Small intestine (tissue), 7 donors: ENCODE results near the gene KIRREL3. TPM values are rescaled to one million over a fixed set of nuclear protein-coding genes. Genes with fewer than 3 reads are reported as not detected.

Source experiments
- DNase-seq, 2 donors: peaks; one replicate each; pipeline versions ENCODE4 v3.0.0 to v3.0.0-alpha.2; 2013
- FAIRE-seq: peaks from 2 replicates; lab custom pipeline; 2012; peaks lifted over from hg19 to GRCh38; lab: Jason Lieb, UNC
- H3K27ac ChIP-seq, 3 donors: one replicate each; pipeline ENCODE4 v1.5.1; 2013; ENCODE audit warnings: low read length in 2 of 3, mild to moderate bottlenecking in 2 of 3, control low read depth in 1 of 3, inconsistent platforms in 1 of 3, low read depth in 1 of 3, moderate library complexity in 1 of 3
- H3K27me3 ChIP-seq, 3 donors: one replicate each; pipeline ENCODE4 v1.6.1; 2013; ENCODE audit warnings: low read length in 3 of 3, inconsistent platforms in 1 of 3; ENCODE audit not compliant: control insufficient read depth in 3 of 3, insufficient read depth in 3 of 3
- H3K36me3 ChIP-seq, 3 donors: one replicate each; pipeline ENCODE4 v1.6.1; 2013; ENCODE audit warnings: low read length in 3 of 3, inconsistent platforms in 1 of 3, low read depth in 1 of 3, mild to moderate bottlenecking in 1 of 3, moderate library complexity in 1 of 3; ENCODE audit not compliant: control insufficient read depth in 3 of 3, insufficient read depth in 2 of 3
- H3K4me1 ChIP-seq, 3 donors: one replicate each; pipeline ENCODE4 v1.6.1; 2013; ENCODE audit warnings: low read length in 2 of 3, inconsistent platforms in 1 of 3, low read depth in 1 of 3, mild to moderate bottlenecking in 1 of 3, moderate library complexity in 1 of 3; ENCODE audit not compliant: control insufficient read depth in 3 of 3, insufficient read depth in 2 of 3
- H3K4me3 ChIP-seq, 3 donors: one replicate each; pipeline ENCODE4 v1.5.1; 2013; ENCODE audit warnings: low read length in 3 of 3, control low read depth in 1 of 3, inconsistent platforms in 1 of 3, low read depth in 1 of 3, mild to moderate bottlenecking in 1 of 3, moderate library complexity in 1 of 3
- H3K9me3 ChIP-seq, 2 donors: one replicate each; pipeline ENCODE4 v1.6.1; 2013; ENCODE audit warnings: low read depth in 1 of 2, low read length in 1 of 2; ENCODE audit not compliant: control insufficient read depth in 2 of 2, insufficient read depth in 1 of 2
- WGBS, 3 donors: extraction: QIAGEN DNeasy Blood & Tissue Kit; methylation state at CpG; one replicate each; pipeline ENCODE4 v1.1.7; 2013; 5-methylcytosine and 5-hydroxymethylcytosine counted together
- polyA plus RNA-seq, 4 donors: library from polyadenylated mRNA; stranded (reverse) in 3 of 4; unstranded in 1 of 4; fragments of 200-250 nt in 3 of 4; fragments of 120-200 nt in 1 of 4; gene quantifications; one replicate each; pipeline versions ENCODE4 v1.2.1 to v1.2.3, GENCODE V29; 2013
- donor health status: healthy with polysubstance abuse.
- donor health status: control.
- donor health status: control.
- donor health status: Bipolar disorder and iron deficiency.
- donor health status: healthy.

KIRREL3 gene
- polyA plus RNA-seq, 4 donors: 0.18 to 0.61 TPM; not detected in 2

DNA sequence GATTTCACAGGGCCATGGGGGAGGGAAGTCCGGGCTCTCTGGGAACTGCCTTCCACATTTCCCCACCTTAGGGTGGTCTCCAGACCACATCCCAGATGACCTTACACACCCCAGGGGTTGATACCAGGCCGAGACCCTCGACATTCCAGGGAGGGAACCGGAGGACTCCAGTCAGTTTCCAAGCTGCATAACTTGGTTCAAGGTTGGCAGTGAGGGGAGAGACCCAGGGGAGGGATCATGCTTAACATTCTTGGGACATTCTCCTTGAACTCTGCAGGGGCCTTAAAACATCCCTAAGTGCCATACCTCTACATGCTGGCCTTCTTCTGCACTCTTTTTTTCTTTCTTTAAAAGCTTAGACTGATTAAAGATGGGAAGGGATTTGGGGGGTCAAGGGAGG lies 394.1 kb downstream of the KIRREL3 start:
- no peak for DNase-seq
- FAIRE-seq: no peak
- no peaks in the 10 kb centered on the region for H3K36me3 ChIP-seq
- H3K4me3 ChIP-seq: no peak overlapping the region
- no peaks in the 10 kb centered on the region for H3K9me3 ChIP-seq
- no peak overlapping the region for H3K27ac ChIP-seq
- H3K27me3 ChIP-seq: peaks cover 0 to 10% (median 5%) of the 10 kb centered on the region in 3 donors
- 47 to 69% (median 53%) methylated on average over 4 of the region's 4 CpGs for WGBS, 3 donors
- no peaks in the 10 kb centered on the region for H3K4me1 ChIP-seq

GRCh38 chr11:126604461-126604860 lies 396.1 kb downstream of the KIRREL3 start:
- Histone ChIP-seq H3K9me3 (no peaks in the 10 kb centered on the region), H3K4me1 (no peaks in the 10 kb centered on the region), H3K27me3 (peaks cover 0 to 17% (median 5%) of the 10 kb centered on the region in 3 donors), H3K36me3 (no peaks in the 10 kb centered on the region), H3K27ac (no peak overlapping the region), H3K4me3 (no peak overlapping the region)
- no peak for DNase-seq
- 73 to 83% (median 83%) methylated on average over 7 of the region's 7 CpGs for WGBS, 3 donors
- FAIRE-seq: no peak

GRCh38 chr11:126603486-126603885 lies 397.1 kb downstream of the KIRREL3 start:
- WGBS, 3 donors: 63 to 72% (median 64%) methylated on average over 6 of the region's 6 CpGs
- DNase-seq (no peak), FAIRE-seq (no peak)
- peaks cover 0 to 2% of the 10 kb centered on the region in 2 donors for H3K9me3 ChIP-seq
- peaks cover 0 to 17% (median 2%) of the 10 kb centered on the region in 3 donors for H3K27me3 ChIP-seq
- no peak overlapping the region for H3K4me3 ChIP-seq
- no peak overlapping the region for H3K27ac ChIP-seq
- H3K36me3 ChIP-seq: no peaks in the 10 kb centered on the region
- H3K4me1 ChIP-seq: no peaks in the 10 kb centered on the region

GRCh38 chr11:126602993-126603392 lies 397.6 kb downstream of the KIRREL3 start:
- Histone ChIP-seq H3K4me1 (no peaks in the 10 kb centered on the region), H3K27ac (no peak overlapping the region), H3K9me3 (peaks cover 0 to 4% of the 10 kb centered on the region in 2 donors), H3K36me3 (no peaks in the 10 kb centered on the region), H3K27me3 (peaks cover 0 to 17% (median 2%) of the 10 kb centered on the region in 3 donors), H3K4me3 (no peak overlapping the region)
- DNase-seq (no peak), FAIRE-seq (no peak)
- 51 to 69% (median 56%) methylated on average over 6 of the region's 6 CpGs for WGBS, 3 donors

- Histone ChIP-seq H3K27ac (no peak overlapping the region), H3K36me3 (no peaks in the 10 kb centered on the region), H3K4me1 (no peaks in the 10 kb centered on the region), H3K4me3 (no peak overlapping the region), H3K27me3 (peaks cover 0 to 17% (median 2%) of the 10 kb centered on the region in 3 donors), H3K9me3 (peaks cover 0 to 4% of the 10 kb centered on the region in 2 donors)
- DNase-seq: no peak
- FAIRE-seq: no peak
- WGBS, 3 donors: 63 to 67% (median 67%) methylated on average over 12 of the region's 12 CpGs
Observed at GRCh38 chr11:126602349-126602940, 398.1 kb downstream of the KIRREL3 start.

- Histone ChIP-seq H3K9me3 (peaks cover 0 to 4% of the 10 kb centered on the region in 2 donors), H3K4me3 (no peak overlapping the region), H3K4me1 (no peaks in the 10 kb centered on the region), H3K27me3 (peaks cover 0 to 17% (median 2%) of the 10 kb centered on the region in 3 donors), H3K27ac (no peak overlapping the region), H3K36me3 (no peaks in the 10 kb centered on the region)
- DNase-seq (no peak), FAIRE-seq (no peak)
- 39 to 52% (median 50%) methylated on average over 22 of the region's 22 CpGs for WGBS, 3 donors
Observed at GRCh38 chr11:126601550-126602215, 398.9 kb downstream of the KIRREL3 start.

DNA sequence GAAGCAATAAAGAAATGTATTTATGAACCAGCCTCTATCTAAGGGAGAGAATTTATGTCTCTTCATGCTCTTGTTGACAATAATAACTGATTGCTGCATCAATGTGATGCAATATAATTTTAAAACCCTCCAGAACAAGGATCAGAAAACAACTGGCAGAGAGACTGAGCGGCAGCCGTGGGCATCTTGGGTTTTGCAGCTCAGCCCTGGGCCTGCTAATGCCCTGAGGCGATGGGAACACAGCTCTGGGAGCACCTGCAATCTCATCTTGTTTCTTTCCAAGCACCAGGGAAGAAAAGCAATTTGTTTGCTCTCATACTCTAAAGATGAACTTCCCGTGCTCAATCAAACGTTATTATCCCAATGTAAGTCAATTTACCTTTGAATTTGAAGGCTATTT lies 399.4 kb downstream of the KIRREL3 start:
- FAIRE-seq: no peak

GRCh38 chr11:126599217-126599897 lies 401.2 kb downstream of the KIRREL3 start:
- H3K9me3 ChIP-seq: peaks cover 0 to 4% of the 10 kb centered on the region in 2 donors
- no peak overlapping the region for H3K27ac ChIP-seq
- DNase-seq (no peak), FAIRE-seq (no peak)
- peaks cover 0 to 20% (median 0%) of the 10 kb centered on the region in 3 donors for H3K27me3 ChIP-seq
- no peaks in the 10 kb centered on the region for H3K4me1 ChIP-seq
- no peak overlapping the region for H3K4me3 ChIP-seq
- no peaks in the 10 kb centered on the region for H3K36me3 ChIP-seq
- WGBS, 3 donors: 80 to 83% (median 82%) methylated on average over 7 of the region's 7 CpGs

More for the DNA sequence above, 399.4 kb downstream of the KIRREL3 start:
- peaks cover 0 to 4% of the 10 kb centered on the region in 2 donors for H3K9me3 ChIP-seq
- no peak overlapping the region for H3K27ac ChIP-seq
- H3K4me1 ChIP-seq: no peaks in the 10 kb centered on the region
- H3K27me3 ChIP-seq: peaks cover 0 to 18% (median 2%) of the 10 kb centered on the region in 3 donors
- H3K36me3 ChIP-seq: no peaks in the 10 kb centered on the region
- no peak for DNase-seq
- H3K4me3 ChIP-seq: no peak overlapping the region
- 22 to 65% (median 57%) methylated on average over 5 of the region's 5 CpGs for WGBS, 3 donors
